IMR-90 (cell line): Measurements from ENCODE around the gene GRAMD4. TPM values are rescaled to one million over a fixed set of nuclear protein-coding genes. Genes with fewer than 3 reads are reported as not detected.
A peak's percentile ranks its signal among the peaks of the same experiment; 100 is the strongest.

Source experiments
- ATAC-seq: fragments of 200-7000 bp; cut with Tn5 transposase; 2 replicates; pipeline ENCODE4 v1.9.1; 2020; ENCODE audit warnings: low read depth, mild to moderate bottlenecking, moderate library complexity
- BruUV-seq: library from RNA; stranded (reverse); fragments of 400-500 nt; replicated peaks from 2 replicates; lab custom pipeline; 2021; lab: Mats Ljungman, UMichigan
- CTCF ChIA-PET: fragments of 300-600 bp; formaldehyde crosslinking; extraction: SDS; loops from one replicate; lab custom pipeline; 2021; ENCODE audit warnings: antibody characterized with exemption; lab: Yijun Ruan, JAX
- POLR2A ChIA-PET: fragments of 300-600 bp; sonication (Branson Sonifier 250); formaldehyde crosslinking; loops from one replicate; lab custom pipeline; 2022; ENCODE audit warnings: antibody characterized with exemption; ENCODE audit not compliant: unreplicated experiment; lab: Charles Lee
- DNase-seq: peaks from one replicate; pipeline ENCODE4 v3.0.0; 2013
- H2AFZ ChIP-seq: replicated peaks from 2 replicates; pipeline ENCODE3; 2013; ENCODE audit warnings: low read length, mild to moderate bottlenecking; ENCODE audit not compliant: poor library complexity
- H2AK5ac ChIP-seq: 2 replicates; pipeline ENCODE4 v1.6.1; 2013; ENCODE audit warnings: low read depth, low read length, inconsistent platforms
- H2AK9ac ChIP-seq: replicated peaks from 2 replicates; pipeline ENCODE3; 2013; ENCODE audit warnings: mild to moderate bottlenecking, low read depth, low read length, moderate library complexity; ENCODE audit not compliant: poor library complexity
- H2BK120ac ChIP-seq: 2 replicates; pipeline ENCODE4 v1.6.1; 2013; ENCODE audit warnings: low read depth, low read length, inconsistent platforms
- H2BK15ac ChIP-seq: 3 replicates; pipeline ENCODE4 v1.6.1; 2013; ENCODE audit warnings: low read depth, low read length, inconsistent platforms
- H2BK20ac ChIP-seq: 2 replicates; pipeline ENCODE4 v1.6.1; 2013; ENCODE audit warnings: low read depth, mild to moderate bottlenecking, inconsistent platforms, low read length, moderate library complexity
- H2BK5ac ChIP-seq: 2 replicates; pipeline ENCODE4 v1.6.1; 2013; ENCODE audit warnings: mild to moderate bottlenecking, low read depth, low read length, inconsistent platforms; ENCODE audit not compliant: poor library complexity, severe bottlenecking
- H3K14ac ChIP-seq: replicated peaks from 2 replicates; pipeline ENCODE4 v1.6.1; 2013; ENCODE audit warnings: low read depth, low read length, inconsistent platforms
- H3K18ac ChIP-seq: 2 replicates; pipeline ENCODE4 v1.6.1; 2013; ENCODE audit warnings: low read depth, low read length, control low read depth
- H3K23ac ChIP-seq: 2 replicates; pipeline ENCODE4 v1.6.1; 2013; ENCODE audit warnings: low read depth, low read length, inconsistent platforms
- H3K27ac ChIP-seq: 2 replicates; pipeline ENCODE4 v1.5.1; 2013; ENCODE audit warnings: mild to moderate bottlenecking, control low read depth, low read length; ENCODE audit not compliant: insufficient read depth
- H3K27me3 ChIP-seq: 2 replicates; pipeline ENCODE4 v1.6.1; 2013; ENCODE audit warnings: low read length; ENCODE audit not compliant: control insufficient read depth, insufficient read depth
- H3K36me3 ChIP-seq: 2 replicates; pipeline ENCODE4 v1.6.1; 2013; ENCODE audit warnings: low read length, mixed read lengths; ENCODE audit not compliant: control insufficient read depth, insufficient read depth
- H3K4ac ChIP-seq: 2 replicates; pipeline ENCODE4 v1.6.1; 2013; ENCODE audit warnings: low read depth, low read length, inconsistent platforms
- H3K4me1 ChIP-seq: 2 replicates; pipeline ENCODE4 v1.6.1; 2013; ENCODE audit warnings: low read length, mixed read lengths; ENCODE audit not compliant: control insufficient read depth, insufficient read depth
- H3K4me2 ChIP-seq: 2 replicates; pipeline ENCODE4 v1.6.1; 2013; ENCODE audit warnings: low read depth, mild to moderate bottlenecking, control low read depth, low read length, moderate library complexity
- H3K4me3 ChIP-seq: 2 replicates; pipeline ENCODE4 v1.5.1; 2013; ENCODE audit warnings: low read depth, mild to moderate bottlenecking, control low read depth, low read length, moderate library complexity; ENCODE audit not compliant: insufficient read depth
- H3K56ac ChIP-seq: 2 replicates; pipeline ENCODE4 v1.6.1; 2013; ENCODE audit warnings: low read length, inconsistent platforms; ENCODE audit not compliant: insufficient read depth; ENCODE audit errors: extremely low read depth
- H3K79me1 ChIP-seq, 2 experiments: 2 replicates each; pipeline ENCODE4 v1.6.1; 2013; ENCODE audit warnings: low read length in 2 of 2, inconsistent platforms in 1 of 2, low read depth in 1 of 2
- H3K9ac ChIP-seq: 2 replicates; pipeline ENCODE4 v1.6.1; 2013; ENCODE audit warnings: low read depth, low read length, control low read depth
- H3K9me1 ChIP-seq: 2 replicates; pipeline ENCODE4 v1.6.1; 2013; ENCODE audit warnings: low read length, inconsistent platforms; ENCODE audit not compliant: insufficient read depth
- H3K9me3 ChIP-seq: 2 replicates; pipeline ENCODE4 v1.6.1; 2013; ENCODE audit warnings: low read length; ENCODE audit not compliant: control insufficient read depth, insufficient read depth
- H4K20me1 ChIP-seq: 2 replicates; pipeline ENCODE4 v1.6.1; 2013; ENCODE audit warnings: low read length, inconsistent platforms; ENCODE audit not compliant: insufficient read depth
- H4K5ac ChIP-seq: 2 replicates; pipeline ENCODE4 v1.6.1; 2013; ENCODE audit warnings: mild to moderate bottlenecking, low read depth, low read length, control low read depth
- H4K8ac ChIP-seq, 2 experiments: 2 replicates each; pipeline ENCODE4 v1.6.1; 2013; ENCODE audit warnings: low read depth in 2 of 2, low read length in 2 of 2, control low read depth in 1 of 2, inconsistent platforms in 1 of 2
- H4K91ac ChIP-seq: 2 replicates; pipeline ENCODE4 v1.6.1; 2013; ENCODE audit warnings: low read depth, low read length, inconsistent platforms; ENCODE audit not compliant: insufficient read depth
- CEBPB ChIP-seq: IDR thresholded peaks from 2 replicates; pipeline ENCODE4 v1.6.1; 2012; ENCODE audit warnings: low read depth, low read length, improper control_type of control experiment
- CHD1 ChIP-seq: IDR thresholded peaks from 2 replicates; pipeline ENCODE4 v1.6.1; 2012; ENCODE audit warnings: low read depth, low read length, improper control_type of control experiment
- MAZ ChIP-seq: IDR thresholded peaks from 2 replicates; pipeline ENCODE4 v1.6.1; 2012; ENCODE audit warnings: low read depth, mild to moderate bottlenecking, low read length, improper control_type of control experiment, moderate library complexity, borderline replicate concordance
- RCOR1 ChIP-seq: IDR thresholded peaks from 2 replicates; pipeline ENCODE4 v1.6.1; 2012; ENCODE audit warnings: mild to moderate bottlenecking, low read length, improper control_type of control experiment; ENCODE audit not compliant: insufficient replicate concordance
- RFX5 ChIP-seq: IDR thresholded peaks from 2 replicates; pipeline ENCODE4 v1.8.0; 2012; ENCODE audit warnings: low read depth, mild to moderate bottlenecking, low read length, moderate library complexity
- SMC3 ChIP-seq: fragments of 150-350 bp; IDR thresholded peaks from 2 replicates; pipeline ENCODE4 v1.6.1; 2016; ENCODE audit warnings: low read depth, mild to moderate bottlenecking, antibody characterized with exemption, low read length, moderate library complexity
- WGBS, 2 experiments: methylation state at CpG; one replicate each; pipeline versions ENCODE4 v1.1.5 to v1.1.7; 2013; ENCODE audit warnings: missing lambda C conversion rate in 2 of 2; ENCODE audit not compliant: insufficient read length in 1 of 2; ENCODE audit errors: extremely low coverage in 2 of 2; 5-methylcytosine and 5-hydroxymethylcytosine counted together
- dilution Hi-C: fragments of 300-500 bp; cut with HindIII; formaldehyde crosslinking; loops from one replicate; pipeline ENCODE4 v1.14.3; 2018; ENCODE audit warnings: low sequenced_read_pairs; ENCODE audit not compliant: unreplicated experiment
- in situ Hi-C: fragments of 300-500 bp; cut with MboI; formaldehyde crosslinking; loops from 3 replicates; pipeline ENCODE4 v1.14.3; 2019; ENCODE audit warnings: low sequenced_read_pairs, inconsistent platforms, mixed read lengths
- intact Hi-C: fragments of 100-400 bp; cut with micrococcal nuclease; formaldehyde crosslinking; loops from 2 replicates; pipeline ENCODE4 v1.10.0; 2022
- polyA plus RNA-seq, 3 experiments: library from polyadenylated mRNA; depleted of rRNA; stranded (reverse); fragments of >200 nt; gene quantifications; 2 replicates each; pipeline ENCODE4 v1.2.3, GENCODE V29; 2012; ENCODE audit warnings: low replicate concordance in 1 of 3
- total RNA-seq: library from RNA; depleted of rRNA; stranded (reverse); fragments of >200 nt; gene quantifications from 2 replicates; pipeline ENCODE4 v1.2.3, GENCODE V29; 2012
- TF ChIP-seq, protein P1 (sequence below): fragments of 150-350 bp; IDR thresholded peaks from 2 replicates; pipeline ENCODE4 v1.6.1; 2017; ENCODE audit warnings: mild to moderate bottlenecking, antibody characterized with exemption, low read length, low read depth
- TF ChIP-seq, protein P2 (sequence below): fragments of 150-350 bp; IDR thresholded peaks from 2 replicates; pipeline ENCODE4 v1.6.1; 2016; ENCODE audit warnings: low read depth, mild to moderate bottlenecking, low read length, moderate library complexity, borderline replicate concordance

GRAMD4 gene
- total and polyA plus RNA-seq, 2 of the 4 experiments (the other 2 are of a cell fraction): 2.7 to 5.8 TPM

DNA sequence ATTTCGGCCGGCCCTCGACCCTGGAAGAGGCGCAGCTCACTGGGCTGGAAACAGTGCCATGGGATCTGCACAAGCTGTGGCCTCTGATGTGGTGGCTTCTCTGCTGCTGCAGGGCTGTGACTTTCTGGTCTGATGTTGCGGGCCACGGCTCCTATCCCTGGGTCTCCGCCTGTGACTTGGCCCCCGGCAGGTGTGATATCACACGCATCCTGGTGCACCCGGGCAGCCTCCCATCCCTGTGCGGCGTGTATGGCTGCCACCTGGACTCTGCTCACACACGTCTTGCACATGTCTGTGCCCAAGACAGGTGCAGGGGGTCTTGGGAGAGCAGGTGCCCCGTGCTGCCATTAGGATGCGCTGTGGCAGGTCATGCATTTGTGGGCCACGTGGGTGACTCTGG is 31.1 kb downstream of the GRAMD4 start (continued):
- TF ChIP-seq CHD1: no peak
- TF ChIP-seq SMC3: no peak
- no peak for TF ChIP-seq RCOR1
- TF ChIP-seq CEBPB: no peak

DNA sequence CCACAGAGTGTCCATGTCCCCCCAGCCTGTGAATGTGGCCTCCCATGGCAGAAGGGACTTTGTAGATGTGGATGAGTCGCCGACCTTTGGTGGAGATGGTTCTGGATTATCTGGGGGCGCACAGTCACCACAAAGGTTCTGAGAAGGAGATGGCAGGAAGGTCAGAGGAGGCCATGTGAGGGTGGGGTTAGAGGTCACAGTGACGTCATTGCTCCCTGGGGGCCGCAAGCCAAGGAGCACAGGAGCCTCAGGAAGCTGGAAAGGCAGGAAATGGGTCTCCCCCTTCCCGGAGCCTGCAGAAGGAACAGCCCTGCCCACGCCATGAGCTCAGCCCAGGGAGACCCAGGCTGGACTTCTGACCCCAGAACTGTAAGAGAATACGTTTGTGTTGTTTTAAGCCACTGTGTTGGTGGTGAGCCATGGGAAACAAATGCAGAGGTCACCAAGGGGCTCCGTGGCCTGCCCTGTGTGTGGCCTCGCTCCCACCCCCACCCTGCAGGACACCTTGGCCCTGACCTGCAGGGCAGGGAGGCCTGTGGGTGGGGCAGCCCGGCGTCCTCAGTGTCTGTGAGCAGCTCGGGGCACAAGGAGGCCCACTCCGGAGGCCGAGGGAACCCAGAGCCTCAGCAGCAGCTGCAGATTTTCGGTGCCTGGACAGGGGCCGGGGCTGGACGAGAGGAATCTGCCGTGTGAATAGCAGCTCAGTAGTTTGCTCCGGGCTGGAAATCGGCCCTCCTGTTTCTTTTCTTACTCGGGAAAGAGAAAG is 32.1 kb downstream of the GRAMD4 start:
- no peak overlapping the region for H3K4me3 ChIP-seq
- no peak overlapping the region for H3K27ac ChIP-seq
- 64% methylated on average over 13 of the region's 22 CpGs; no CpG with 5 or more reads in 1 of the 2 experiments for WGBS, 2 experiments
- no peaks in the 10 kb centered on the region for H3K27me3 ChIP-seq
- H3K36me3 ChIP-seq: peaks cover 2% of the 10 kb centered on the region; the same call in 1 of the 2 replicates
- peak overlapping the region; percentile 71 for H2AK5ac ChIP-seq
- H3K79me1 ChIP-seq: peaks cover 2 to 3% of the 10 kb centered on the region in 2 experiments; a peak in 1 of 4 replicates
- H3K56ac ChIP-seq: no peak overlapping the region
- H2AK9ac ChIP-seq: peak overlapping the region; percentile 28
- no TSS peak for BruUV-seq
- H3K18ac ChIP-seq: 0 out of 2 replicates have a peak overlapping the region, but pooled peaks have one; percentile 14
- peaks cover 6% of the 10 kb centered on the region; the same call in 1 of the 2 replicates for H3K9me1 ChIP-seq
- H3K4me2 ChIP-seq: no peak overlapping the region; the same call in 1 of the 2 replicates
- H2AFZ ChIP-seq: no peak overlapping the region
- H3K9ac ChIP-seq: no peak overlapping the region
- 0 out of 2 replicates have a peak, but pooled peaks have one; percentile 42 for TF ChIP-seq MAZ
- no peak for TF ChIP-seq RFX5
- TF ChIP-seq, protein P1, sequence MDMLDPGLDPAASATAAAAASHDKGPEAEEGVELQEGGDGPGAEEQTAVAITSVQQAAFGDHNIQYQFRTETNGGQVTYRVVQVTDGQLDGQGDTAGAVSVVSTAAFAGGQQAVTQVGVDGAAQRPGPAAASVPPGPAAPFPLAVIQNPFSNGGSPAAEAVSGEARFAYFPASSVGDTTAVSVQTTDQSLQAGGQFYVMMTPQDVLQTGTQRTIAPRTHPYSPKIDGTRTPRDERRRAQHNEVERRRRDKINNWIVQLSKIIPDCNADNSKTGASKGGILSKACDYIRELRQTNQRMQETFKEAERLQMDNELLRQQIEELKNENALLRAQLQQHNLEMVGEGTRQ: no peak
- TF ChIP-seq, protein P2, sequence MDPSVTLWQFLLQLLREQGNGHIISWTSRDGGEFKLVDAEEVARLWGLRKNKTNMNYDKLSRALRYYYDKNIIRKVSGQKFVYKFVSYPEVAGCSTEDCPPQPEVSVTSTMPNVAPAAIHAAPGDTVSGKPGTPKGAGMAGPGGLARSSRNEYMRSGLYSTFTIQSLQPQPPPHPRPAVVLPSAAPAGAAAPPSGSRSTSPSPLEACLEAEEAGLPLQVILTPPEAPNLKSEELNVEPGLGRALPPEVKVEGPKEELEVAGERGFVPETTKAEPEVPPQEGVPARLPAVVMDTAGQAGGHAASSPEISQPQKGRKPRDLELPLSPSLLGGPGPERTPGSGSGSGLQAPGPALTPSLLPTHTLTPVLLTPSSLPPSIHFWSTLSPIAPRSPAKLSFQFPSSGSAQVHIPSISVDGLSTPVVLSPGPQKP: no peak
- CTCF ChIA-PET: interaction anchor here (0.9 kb wide), 1 partner anchor 74 kb away, joined by 3 read pairs; no protein-coding TSS in a partner anchor
- POLR2A ChIA-PET: no interaction called here
- dilution Hi-C loops (no loop called here), intact Hi-C loops (no loop called here), in situ Hi-C loops (no loop called here)
- no peak overlapping the region for H2BK5ac ChIP-seq
- H3K9me3 ChIP-seq: no peaks in the 10 kb centered on the region
- H2BK15ac ChIP-seq: no peak overlapping the region
- H2BK20ac ChIP-seq: no peak overlapping the region
- no peak overlapping the region for H3K14ac ChIP-seq
- peak; percentile 28 for DNase-seq
- ATAC-seq: no peak
- no peak overlapping the region for H4K8ac ChIP-seq
- no peak overlapping the region; the same call in 1 of the 2 replicates for H4K5ac ChIP-seq
- H4K20me1 ChIP-seq: peaks cover 15% of the 10 kb centered on the region
- no peak overlapping the region for H3K4ac ChIP-seq
- no peak overlapping the region; the same call in 1 of the 2 replicates for H2BK120ac ChIP-seq
- peak overlapping the region; percentile 49; the same call in 1 of the 2 replicates for H4K91ac ChIP-seq
- no peak overlapping the region for H3K23ac ChIP-seq
- peaks cover 25% of the 10 kb centered on the region for H3K4me1 ChIP-seq
